ENCODE results near the gene PITPNM2. TPM values are rescaled to one million over a fixed set of nuclear protein-coding genes. Genes with fewer than 3 reads are reported as not detected.

PITPNM2 gene
- total and polyA plus RNA-seq, 2 of the 8 experiments (the other 6 are each of a cell fraction or from before 2014, with no cell fraction given) = 0.59 to 3.4 TPM

- H3K9ac ChIP-seq (replicated peaks in 1 of 4; ENCODE audit: extremely low read depth in 1 of 4, low read depth in 3 of 4, low read length in 3 of 4) = no peak overlapping the region
- FAIRE-seq (no peak), DNase-seq (ENCODE audit: low read depth in 1 of 2, low spot score in 2 of 2) (no peak)
- H2BK5ac ChIP-seq (ENCODE audit: low read depth, low read length) = 0 out of 2 replicates have a peak overlapping the region, but pooled peaks have one; percentile 61
- H3K27me3 ChIP-seq (replicated peaks in 1 of 4; ENCODE audit: control insufficient read depth in 3 of 4, extremely low read depth in 1 of 4, insufficient read depth in 3 of 4, low read length in 3 of 4) = peaks cover 0 to 4% (median 0%) of the 10 kb centered on the region in 4 experiments; a peak in 2 of 7 replicates
- no peaks in the 10 kb centered on the region for H3K9me3 ChIP-seq (ENCODE audit: insufficient read depth in 2 of 2, low read depth in 1 of 2, low read length in 1 of 2)
- ChIA-PET CTCF (ENCODE audit: partially characterized antibody) (interaction anchor here (0.8 to 2.0 kb wide), 8 partner anchors 14 to 140 kb away, joined by 3 to 9 read pairs (median 3); no protein-coding TSS in a partner anchor), POLR2A (ENCODE audit: partially characterized antibody) (interaction anchor here (1.4 to 1.8 kb wide), 2 partner anchors 8 to 11 kb away, joined by 3 to 5 read pairs; no protein-coding TSS in a partner anchor)
- H3K14ac ChIP-seq (ENCODE audit: insufficient read length) = no peak overlapping the region
- H3K23me2 ChIP-seq (ENCODE audit: low read depth, low read length) = no peaks in the 10 kb centered on the region
- H4K8ac ChIP-seq (ENCODE audit: extremely low read depth, insufficient read depth, low read length) = no peak overlapping the region
- H2BK12ac ChIP-seq (ENCODE audit: low read depth, low read length) = no peak overlapping the region
- H2AK5ac ChIP-seq (ENCODE audit: low read depth, low read length) = peak overlapping the region; percentile 59
- H2BK15ac ChIP-seq (ENCODE audit: low read length) = no peak overlapping the region
- H3K4me3 ChIP-seq (ENCODE audit: extremely low read depth in 1 of 4, insufficient read depth in 2 of 4, low read depth in 3 of 4, low read length in 4 of 4) = no peak overlapping the region; a peak in 1 of 8 replicates
- H3K27ac ChIP-seq (ENCODE audit: low read depth, low read length) = no peak overlapping the region
- H3K4me2 ChIP-seq (ENCODE audit: insufficient read depth in 1 of 2, low read depth in 2 of 2, low read length in 2 of 2) = no peak overlapping the region
- no peak overlapping the region for H3K56ac ChIP-seq (replicated peaks; ENCODE audit: insufficient read length, low read depth, low read length)
- no peaks in the 10 kb centered on the region for H3K79me1 ChIP-seq (ENCODE audit: low read depth, low read length)
- 93% methylated on average over 8 of the region's 8 CpGs; no CpG with 5 or more reads in 1 of the 2 experiments for WGBS, 2 experiments (ENCODE audit: extremely low coverage in 1 of 2, insufficient coverage in 1 of 2, insufficient read length in 1 of 2, insufficient replicate concordance in 2 of 2, low coverage in 1 of 2, low lambda C conversion rate in 2 of 2, missing lambda C conversion rate in 1 of 2)
- H3K23ac ChIP-seq (ENCODE audit: insufficient read length) = no peak overlapping the region
- H2AFZ ChIP-seq (ENCODE audit: low read length) = no peak overlapping the region
- H4K20me1 ChIP-seq (replicated peaks in 1 of 2; ENCODE audit: control insufficient read depth in 1 of 2, insufficient read depth in 2 of 2, low read length in 2 of 2) = peaks cover 0 to 2% of the 10 kb centered on the region in 2 experiments
- no peaks in the 10 kb centered on the region for H3K79me2 ChIP-seq (ENCODE audit: control insufficient read depth in 1 of 2, insufficient read depth in 2 of 2, low read length in 2 of 2)
- H2BK20ac ChIP-seq (ENCODE audit: low read length) = no peak overlapping the region
- H3K36me3 ChIP-seq (ENCODE audit: control insufficient read depth in 2 of 4, insufficient read depth in 4 of 4, low read length in 3 of 4) = no peaks in the 10 kb centered on the region
- H3K4me1 ChIP-seq (replicated peaks in 1 of 4; ENCODE audit: control insufficient read depth in 3 of 4, insufficient read depth in 4 of 4, low read length in 3 of 4) = peaks cover 0 to 3% (median 0%) of the 10 kb centered on the region in 4 experiments; a peak in 2 of 7 replicates
- no peak overlapping the region for H4K5ac ChIP-seq (ENCODE audit: insufficient read length, low read depth, low read length)
- peak overlapping the region; percentile 48 for H4K91ac ChIP-seq (replicated peaks; ENCODE audit: insufficient read length, low read length)
- no peak overlapping the region for H3K4ac ChIP-seq (replicated peaks; ENCODE audit: insufficient read length, low read depth, low read length)
- H3K18ac ChIP-seq (ENCODE audit: extremely low read depth, low read length) = no peak overlapping the region
- no peak overlapping the region for H2BK120ac ChIP-seq (replicated peaks; ENCODE audit: low read depth, low read length)
- TF ChIP-seq CBX8 (IDR thresholded peaks at IDR 0.05; ENCODE audit: borderline replicate concordance, low read depth, low read length) (no peak), KDM5A (IDR thresholded peaks at IDR 0.05; ENCODE audit: low read length) (no peak), GTF2F1 (IDR thresholded peaks at IDR 0.05; ENCODE audit: borderline replicate concordance, low read depth, low read length) (no peak), KDM4A (IDR thresholded peaks at IDR 0.05; ENCODE audit: low read depth, low read length, severe bottlenecking) (no peak), RAD21 (IDR thresholded peaks at IDR 0.05 in 1 of 2, conservative IDR thresholded peaks at IDR 0.05 in 1 of 2; ENCODE audit: low read depth in 2 of 2, low read length in 2 of 2) (no peak), ZNF274 (IDR thresholded peaks at IDR 0.05; ENCODE audit: borderline replicate concordance, extremely low read depth, low read length) (no peak), JUN (IDR thresholded peaks at IDR 0.05; ENCODE audit: low read depth, low read length) (no peak)
These were observed 32.4 kb downstream of the PITPNM2 start for GRCh38 chr12:123118497-123118896.

Data from H1 (cell line).